Measurements from ENCODE around the gene CDC42BPB.

The CDC42BPB gene

GRCh38 chr14:102920273-102920997, 136.9 kb downstream of the CDC42BPB start:
- no peak for DNase-seq (ENCODE audit: low read depth in 4 of 4, low spot score in 1 of 4)

GRCh38 chr14:102918438-102918837, 138.9 kb downstream of the CDC42BPB start:
- no peak for DNase-seq (ENCODE audit: low read depth in 4 of 4, low spot score in 1 of 4)

GRCh38 chr14:102917469-102918211, 139.7 kb downstream of the CDC42BPB start:
- DNase-seq (ENCODE audit: low read depth in 4 of 4, low spot score in 1 of 4): peak; percentile 37 to 45 (median 42)

- DNase-seq (ENCODE audit: low read depth in 4 of 4, low spot score in 1 of 4): no peak
Measured at GRCh38 chr14:102917056-102917385, 140.3 kb downstream of the CDC42BPB start.

GRCh38 chr14:102916347-102917055, 140.8 kb downstream of the CDC42BPB start:
- DNase-seq (ENCODE audit: low read depth in 4 of 4, low spot score in 1 of 4): no peak

- no peak for DNase-seq (ENCODE audit: low read depth in 4 of 4, low spot score in 1 of 4)
Measured at GRCh38 chr14:102915292-102916110, 141.8 kb downstream of the CDC42BPB start.

- no peak for DNase-seq (ENCODE audit: low read depth in 4 of 4, low spot score in 1 of 4)
Measured at GRCh38 chr14:102914474-102915291, 142.7 kb downstream of the CDC42BPB start.

GRCh38 chr14:102913341-102914211, 143.8 kb downstream of the CDC42BPB start:
- no peak for DNase-seq (ENCODE audit: low read depth in 4 of 4, low spot score in 1 of 4)

- no peak for DNase-seq (ENCODE audit: low read depth in 4 of 4, low spot score in 1 of 4)
Measured at GRCh38 chr14:102911991-102912761, 145.2 kb downstream of the CDC42BPB start.

- no peak for DNase-seq (ENCODE audit: low read depth in 4 of 4, low spot score in 1 of 4)
Measured at GRCh38 chr14:102911541-102911951, 145.8 kb downstream of the CDC42BPB start.

GRCh38 chr14:102910442-102910841, 146.9 kb downstream of the CDC42BPB start:
- no peak for DNase-seq (ENCODE audit: low read depth in 4 of 4, low spot score in 1 of 4)

GRCh38 chr14:102909911-102910310, 147.4 kb downstream of the CDC42BPB start:
- no peak for DNase-seq (ENCODE audit: low read depth in 4 of 4, low spot score in 1 of 4)

- DNase-seq (ENCODE audit: low read depth in 4 of 4, low spot score in 1 of 4): no peak
Measured at GRCh38 chr14:102909462-102909861, 147.9 kb downstream of the CDC42BPB start.

GRCh38 chr14:102908766-102909455, 148.4 kb downstream of the CDC42BPB start:
- DNase-seq (ENCODE audit: low read depth in 4 of 4, low spot score in 1 of 4): no peak

GRCh38 chr14:102907980-102908730, 149.2 kb downstream of the CDC42BPB start:
- DNase-seq (ENCODE audit: low read depth in 4 of 4, low spot score in 1 of 4): no peak

GRCh38 chr14:102907303-102907844, 150.0 kb downstream of the CDC42BPB start:
- no peak for DNase-seq (ENCODE audit: low read depth in 4 of 4, low spot score in 1 of 4)
